HG03025 (cell line): Measurements from ENCODE around the gene RTN3.
"Not testable (repeated sequence)": the region's sequence is repeated elsewhere in the genome, so short reads cannot be mapped to it uniquely, and the experiment has no call there.

Experiments
- ATAC-seq: cut with Tn5 transposase; IDR thresholded peaks from one replicate; pipeline ENCODE4 v1.9.1; 2021; ENCODE audit warnings: mild to moderate bottlenecking, moderate library complexity; ENCODE audit not compliant: unreplicated experiment, low FRiP score

RTN3 gene

GRCh38 chr11:63682066-63683021 is 1.0 kb downstream of the RTN3 start:
- peak; percentile 5 for ATAC-seq

GRCh38 chr11:63683133-63683991 is 2.1 kb downstream of the RTN3 start:
- no peak for ATAC-seq

GRCh38 chr11:63685158-63685721 is 3.9 kb downstream of the RTN3 start:
- ATAC-seq, result not testable (repeated sequence)

GRCh38 chr11:63686926-63687325 is 5.6 kb downstream of the RTN3 start:
- no peak for ATAC-seq

- ATAC-seq, result no peak
Measured at GRCh38 chr11:63687845-63688244, 6.5 kb downstream of the RTN3 start.

- no peak for ATAC-seq
Measured at GRCh38 chr11:63694596-63694995, 13.3 kb downstream of the RTN3 start.

- ATAC-seq, result no peak
Measured at GRCh38 chr11:63698976-63699733, 17.9 kb downstream of the RTN3 start.

- ATAC-seq, result no peak
Measured at GRCh38 chr11:63699896-63700295, 18.6 kb downstream of the RTN3 start.

GRCh38 chr11:63705526-63705925 is 24.2 kb downstream of the RTN3 start:
- ATAC-seq, result no peak

GRCh38 chr11:63708764-63709163 is 27.5 kb downstream of the RTN3 start:
- no peak for ATAC-seq

GRCh38 chr11:63709336-63709884 is 28.1 kb downstream of the RTN3 start:
- ATAC-seq, result no peak

- no peak for ATAC-seq
Measured at GRCh38 chr11:63710476-63711217, 29.3 kb downstream of the RTN3 start.

GRCh38 chr11:63711838-63712237 is 30.5 kb downstream of the RTN3 start:
- ATAC-seq, result no peak

- no peak for ATAC-seq
Measured at GRCh38 chr11:63713766-63714165, 32.5 kb downstream of the RTN3 start.

- ATAC-seq, result no peak
Measured at GRCh38 chr11:63716046-63716445, 34.7 kb downstream of the RTN3 start.

GRCh38 chr11:63719001-63719400 is 37.7 kb downstream of the RTN3 start:
- no peak for ATAC-seq

- no peak for ATAC-seq
Measured at GRCh38 chr11:63719987-63720386, 38.7 kb downstream of the RTN3 start.

- ATAC-seq, result no peak
Measured at GRCh38 chr11:63720611-63721010, 39.3 kb downstream of the RTN3 start.

GRCh38 chr11:63729326-63729725 is 48.0 kb downstream of the RTN3 start:
- ATAC-seq, result no peak
